Astrocyte (in vitro differentiated cells and primary cell): ENCODE measurements around the gene UNC5B. TPM values are rescaled to one million over a fixed set of nuclear protein-coding genes. Genes with fewer than 3 reads are reported as not detected.

ENCODE experiments used
- DNase-seq: peaks from one replicate; pipeline ENCODE4 v3.0.0-alpha.2; 2010; ENCODE audit warnings: low read depth
- FAIRE-seq: peaks from 2 replicates; lab custom pipeline; 2011; peaks lifted over from hg19 to GRCh38; lab: Jason Lieb, UNC
- H2AFZ ChIP-seq: 2 replicates; pipeline ENCODE4 v1.6.0; 2012; ENCODE audit warnings: low read depth, low read length, inconsistent platforms
- H3K27ac ChIP-seq: 2 replicates; pipeline ENCODE4 v1.5.1; 2011; ENCODE audit warnings: low read depth, low read length, inconsistent platforms
- H3K27me3 ChIP-seq: 2 replicates; pipeline ENCODE4 v1.6.0; 2011; ENCODE audit warnings: low read length, inconsistent platforms; ENCODE audit not compliant: insufficient read depth
- H3K36me3 ChIP-seq: 2 replicates; pipeline ENCODE4 v1.5.1; 2011; ENCODE audit warnings: low read length, inconsistent platforms; ENCODE audit not compliant: insufficient read depth
- H3K4me1 ChIP-seq: 2 replicates; pipeline ENCODE4 v1.5.1; 2011; ENCODE audit warnings: low read length, inconsistent platforms; ENCODE audit not compliant: insufficient read depth
- H3K4me2 ChIP-seq: 2 replicates; pipeline ENCODE4 v1.6.0; 2012; ENCODE audit warnings: low read length, inconsistent platforms
- H3K4me3 ChIP-seq: 2 replicates; pipeline ENCODE4 v1.5.1; 2011; ENCODE audit warnings: low read depth, mild to moderate bottlenecking, low read length, inconsistent platforms; ENCODE audit not compliant: insufficient read depth
- H3K79me2 ChIP-seq: 2 replicates; pipeline ENCODE4 v1.6.0; 2012; ENCODE audit warnings: mild to moderate bottlenecking, low read length, inconsistent platforms; ENCODE audit not compliant: insufficient read depth
- H3K9ac ChIP-seq: 2 replicates; pipeline ENCODE4 v1.6.0; 2012; ENCODE audit warnings: mild to moderate bottlenecking, low read length, inconsistent platforms
- H3K9me3 ChIP-seq: 2 replicates; pipeline ENCODE4 v1.5.1; 2012; ENCODE audit warnings: low read depth, mild to moderate bottlenecking, low read length, inconsistent platforms; ENCODE audit not compliant: insufficient read depth
- H4K20me1 ChIP-seq: 2 replicates; pipeline ENCODE4 v1.6.0; 2012; ENCODE audit warnings: low read length, inconsistent platforms; ENCODE audit not compliant: insufficient read depth
- H3K27ac Mint-ChIP-seq: one replicate; pipeline ENCODE4 v1.8.0; 2021; ENCODE audit warnings: mild to moderate bottlenecking, mixed read lengths; ENCODE audit not compliant: unreplicated experiment
- H3K27me3 Mint-ChIP-seq: one replicate; pipeline ENCODE4 v1.8.0; 2021; ENCODE audit warnings: low read depth, mixed read lengths; ENCODE audit not compliant: unreplicated experiment
- H3K36me3 Mint-ChIP-seq: one replicate; pipeline ENCODE4 v1.8.0; 2021; ENCODE audit warnings: low read depth, mixed read lengths; ENCODE audit not compliant: unreplicated experiment
- H3K4me1 Mint-ChIP-seq: one replicate; pipeline ENCODE4 v1.8.0; 2021; ENCODE audit warnings: low read depth, mixed read lengths; ENCODE audit not compliant: unreplicated experiment
- H3K4me3 Mint-ChIP-seq: one replicate; pipeline ENCODE4 v1.8.0; 2021; ENCODE audit warnings: mild to moderate bottlenecking, moderate library complexity, mixed read lengths; ENCODE audit not compliant: unreplicated experiment
- H3K9me3 Mint-ChIP-seq: one replicate; pipeline ENCODE4 v1.8.0; 2021; ENCODE audit warnings: mild to moderate bottlenecking, mixed read lengths; ENCODE audit not compliant: unreplicated experiment
- EZH2 ChIP-seq: IDR thresholded peaks from 2 replicates; pipeline ENCODE4 v1.6.1; 2012; ENCODE audit warnings: mild to moderate bottlenecking, low read length, inconsistent platforms; ENCODE audit not compliant: insufficient read depth
- total RNA-seq: library from RNA; stranded (reverse); gene quantifications from 2 replicates; pipeline ENCODE4 v1.2.1, GENCODE V29; 2021
- TF ChIP-seq, protein P1 (sequence below): IDR thresholded peaks from 2 replicates; pipeline ENCODE4 v1.5.1; 2011; ENCODE audit warnings: low read depth, mild to moderate bottlenecking, inconsistent platforms, low read length, moderate library complexity; ENCODE audit not compliant: insufficient read depth

The UNC5B gene
- total RNA-seq, 1 donor from 2014 or later: 15.0 TPM

- FAIRE-seq (no peak), DNase-seq (no peak)
- peaks cover 38% of the 10 kb centered on the region for H4K20me1 ChIP-seq
- H3K4me3 ChIP-seq: no peak overlapping the region
- no peak overlapping the region for H3K9ac ChIP-seq
- H3K27ac ChIP-seq: no peak overlapping the region
- H3K27me3 Mint-ChIP-seq: peaks cover 4% of the 10 kb centered on the region
- no peak overlapping the region for H3K4me3 Mint-ChIP-seq
- H3K36me3 ChIP-seq: no peaks in the 10 kb centered on the region
- no peak overlapping the region for H3K27ac Mint-ChIP-seq
- H3K4me2 ChIP-seq: peak overlapping the region; percentile 69
- H3K9me3 ChIP-seq: no peaks in the 10 kb centered on the region
- H3K4me1 ChIP-seq: peaks cover 52% of the 10 kb centered on the region
- H3K36me3 Mint-ChIP-seq: peaks cover 2% of the 10 kb centered on the region
- H3K4me1 Mint-ChIP-seq: peaks cover 26% of the 10 kb centered on the region
- TF ChIP-seq, protein P1, sequence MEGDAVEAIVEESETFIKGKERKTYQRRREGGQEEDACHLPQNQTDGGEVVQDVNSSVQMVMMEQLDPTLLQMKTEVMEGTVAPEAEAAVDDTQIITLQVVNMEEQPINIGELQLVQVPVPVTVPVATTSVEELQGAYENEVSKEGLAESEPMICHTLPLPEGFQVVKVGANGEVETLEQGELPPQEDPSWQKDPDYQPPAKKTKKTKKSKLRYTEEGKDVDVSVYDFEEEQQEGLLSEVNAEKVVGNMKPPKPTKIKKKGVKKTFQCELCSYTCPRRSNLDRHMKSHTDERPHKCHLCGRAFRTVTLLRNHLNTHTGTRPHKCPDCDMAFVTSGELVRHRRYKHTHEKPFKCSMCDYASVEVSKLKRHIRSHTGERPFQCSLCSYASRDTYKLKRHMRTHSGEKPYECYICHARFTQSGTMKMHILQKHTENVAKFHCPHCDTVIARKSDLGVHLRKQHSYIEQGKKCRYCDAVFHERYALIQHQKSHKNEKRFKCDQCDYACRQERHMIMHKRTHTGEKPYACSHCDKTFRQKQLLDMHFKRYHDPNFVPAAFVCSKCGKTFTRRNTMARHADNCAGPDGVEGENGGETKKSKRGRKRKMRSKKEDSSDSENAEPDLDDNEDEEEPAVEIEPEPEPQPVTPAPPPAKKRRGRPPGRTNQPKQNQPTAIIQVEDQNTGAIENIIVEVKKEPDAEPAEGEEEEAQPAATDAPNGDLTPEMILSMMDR: no peak
- TF ChIP-seq EZH2: no peak
- H3K79me2 ChIP-seq: peaks cover 3% of the 10 kb centered on the region
- H2AFZ ChIP-seq: no peak overlapping the region
- no peaks in the 10 kb centered on the region for H3K9me3 Mint-ChIP-seq
- H3K27me3 ChIP-seq: no peaks in the 10 kb centered on the region
Measured at GRCh38 chr10:71243756-71244395, 31.5 kb downstream of the UNC5B start.

DNA sequence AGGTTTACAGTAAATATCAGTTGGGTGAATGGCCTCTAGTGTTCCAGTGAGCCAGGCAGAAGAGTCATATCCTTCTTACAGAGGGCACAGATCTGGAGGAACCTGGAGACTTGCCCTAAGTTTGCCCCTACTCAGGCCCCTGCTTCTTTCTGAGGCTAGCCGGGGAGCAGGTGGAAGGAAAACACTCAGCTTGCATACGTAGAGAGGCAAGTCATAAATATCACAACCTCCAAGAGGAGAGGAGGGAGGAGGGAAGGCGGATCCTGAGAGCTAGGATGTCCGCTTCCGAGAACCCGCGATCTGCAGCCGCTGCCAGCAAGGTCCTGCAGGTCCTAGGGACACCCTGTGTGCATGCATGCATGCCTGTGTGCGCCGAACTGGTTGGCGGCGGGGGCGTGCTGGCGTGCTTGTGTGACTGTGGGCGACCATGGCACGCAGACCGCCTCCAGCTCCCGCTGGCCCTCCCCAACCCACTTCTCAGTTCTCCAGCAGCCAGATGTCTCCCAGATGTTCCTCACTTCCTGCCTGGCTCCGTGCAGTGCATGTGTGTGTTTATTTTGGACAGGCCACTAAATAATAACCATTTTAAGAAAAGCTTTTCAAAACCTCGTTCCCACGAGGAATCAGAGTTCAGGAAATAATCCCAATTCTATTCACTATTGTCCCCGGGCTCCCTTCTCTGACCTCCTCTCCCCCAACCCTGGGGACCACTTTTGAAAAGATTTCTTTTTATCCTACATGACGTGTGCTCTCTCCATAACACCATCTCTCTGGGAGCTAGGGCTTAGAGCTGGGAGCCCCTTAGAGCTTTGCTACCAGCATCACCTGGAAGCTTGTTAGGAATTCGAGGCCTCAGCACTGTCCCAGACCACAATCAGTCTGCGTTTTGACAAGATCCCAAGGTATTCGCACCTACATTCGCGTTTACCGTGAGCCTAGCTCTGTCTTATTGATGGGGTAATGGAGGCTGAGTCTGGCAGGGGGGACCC lies 32.4 kb downstream of the UNC5B start:
- TF ChIP-seq, protein P1: no peak
- no peak for TF ChIP-seq EZH2
- peaks cover 36% of the 10 kb centered on the region for H4K20me1 ChIP-seq
- H3K4me1 Mint-ChIP-seq: peaks cover 26% of the 10 kb centered on the region
- peaks cover 5% of the 10 kb centered on the region for H3K27me3 Mint-ChIP-seq
- no peak overlapping the region for H3K27ac Mint-ChIP-seq
- H3K36me3 Mint-ChIP-seq: peaks cover 2% of the 10 kb centered on the region
- no peak overlapping the region for H3K4me3 Mint-ChIP-seq
- H3K4me1 ChIP-seq: peaks cover 52% of the 10 kb centered on the region
- DNase-seq (peak; percentile 70), FAIRE-seq (no peak)
- no peak overlapping the region for H3K27ac ChIP-seq
- no peak overlapping the region for H2AFZ ChIP-seq
- H3K79me2 ChIP-seq: no peaks in the 10 kb centered on the region
- no peak overlapping the region for H3K9ac ChIP-seq
- H3K9me3 Mint-ChIP-seq: no peaks in the 10 kb centered on the region
- H3K27me3 ChIP-seq: no peaks in the 10 kb centered on the region
- H3K4me3 ChIP-seq: no peak overlapping the region
- no peaks in the 10 kb centered on the region for H3K9me3 ChIP-seq
- no peaks in the 10 kb centered on the region for H3K36me3 ChIP-seq
- H3K4me2 ChIP-seq: peak overlapping the region; percentile 69
